ENCODE data around the gene RAB11FIP2.
A peak's percentile ranks its signal among the peaks of the same experiment; 100 is the strongest.

The RAB11FIP2 gene

DNA sequence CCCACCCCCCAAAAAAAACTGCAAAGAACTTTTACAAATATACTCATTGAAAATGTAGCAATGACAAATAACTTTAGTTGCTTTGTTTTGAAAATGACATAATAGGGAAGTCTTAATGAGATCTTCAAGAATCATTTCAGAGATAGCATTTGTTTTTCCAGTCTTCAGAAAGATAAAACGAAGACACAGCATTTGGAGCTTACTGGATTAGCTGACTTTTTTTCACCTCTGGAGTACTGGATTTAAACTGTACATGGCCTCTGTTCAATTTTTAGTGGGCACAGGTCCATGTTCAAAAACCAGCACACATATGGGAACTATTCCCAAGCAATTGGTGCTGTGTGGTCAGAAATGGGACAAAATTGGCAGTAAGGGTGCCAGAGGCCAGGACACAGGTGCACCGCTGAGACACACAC is 3.9 kb downstream of the RAB11FIP2 start:
- H3K4me3 ChIP-seq (ENCODE audit: low read depth, low read length) = no peak overlapping the region
- no peak for TF ChIP-seq CTCF (IDR thresholded peaks at IDR 0.05; ENCODE audit: low read depth, low read length, missing control alignments)
- no peaks in the 10 kb centered on the region for H3K36me3 ChIP-seq (replicated peaks)
- no peak overlapping the region for H3K27ac ChIP-seq
- in situ Hi-C loops (cut with HindIII; ENCODE audit: low pct_ligation_motif_present, low sequenced_read_pairs) = no loop called here
- H3K27me3 ChIP-seq (replicated peaks) = no peaks in the 10 kb centered on the region
- DNase-seq = no peak

DNA sequence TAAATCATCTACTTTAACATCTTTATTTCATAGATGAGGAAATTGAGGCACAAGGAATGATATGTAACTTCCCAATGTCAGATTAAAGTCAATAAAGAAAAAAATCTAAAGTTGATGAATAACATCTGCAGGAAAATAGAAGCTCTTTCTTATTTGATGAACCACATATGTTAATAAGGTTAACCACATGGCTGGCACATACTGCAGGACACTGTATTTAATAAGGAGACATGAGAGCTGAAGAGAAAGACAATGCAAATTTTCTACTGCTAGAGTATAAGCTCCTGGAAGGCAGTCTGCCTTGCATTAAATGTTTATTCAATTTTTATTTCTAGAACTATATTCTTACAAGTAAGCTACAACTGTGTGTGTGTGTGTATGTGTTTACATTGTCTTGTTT is 4.4 kb downstream of the RAB11FIP2 start:
- H3K27ac ChIP-seq = no peak overlapping the region
- no peaks in the 10 kb centered on the region for H3K27me3 ChIP-seq (replicated peaks)
- no peak for TF ChIP-seq CTCF (IDR thresholded peaks at IDR 0.05; ENCODE audit: low read depth, low read length, missing control alignments)
- H3K4me3 ChIP-seq (ENCODE audit: low read depth, low read length) = no peak overlapping the region
- no peaks in the 10 kb centered on the region for H3K36me3 ChIP-seq (replicated peaks)
- in situ Hi-C loops (cut with HindIII; ENCODE audit: low pct_ligation_motif_present, low sequenced_read_pairs) = no loop called here
- no peak for DNase-seq

DNA sequence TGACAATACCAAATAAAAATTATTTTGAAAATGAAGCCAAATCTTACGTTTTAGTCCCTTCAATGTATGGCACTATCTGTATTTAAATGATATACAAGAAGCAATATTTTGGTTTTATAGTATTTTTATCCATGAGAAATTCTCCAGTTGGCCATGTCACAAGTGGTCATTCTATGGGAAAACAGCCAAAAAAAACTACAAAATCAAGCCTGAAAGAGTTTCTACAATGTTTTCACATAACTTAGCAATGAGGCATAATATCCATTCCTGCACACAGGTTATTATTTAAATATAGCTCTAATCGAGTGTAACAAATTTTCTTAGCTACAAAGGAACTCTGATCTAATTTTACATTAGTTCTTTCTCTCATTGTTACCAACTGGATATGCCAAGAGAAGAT is 5.4 kb downstream of the RAB11FIP2 start:
- Histone ChIP-seq H3K4me3 (ENCODE audit: low read depth, low read length) (no peak overlapping the region), H3K27me3 (replicated peaks) (no peaks in the 10 kb centered on the region), H3K27ac (peak overlapping the region; percentile 55), H3K36me3 (replicated peaks) (no peaks in the 10 kb centered on the region)
- TF ChIP-seq CTCF (IDR thresholded peaks at IDR 0.05; ENCODE audit: low read depth, low read length, missing control alignments) = no peak
- peak; percentile 45 for DNase-seq
- in situ Hi-C loops (cut with HindIII; ENCODE audit: low pct_ligation_motif_present, low sequenced_read_pairs) = no loop called here

- Histone ChIP-seq H3K36me3 (replicated peaks) (no peaks in the 10 kb centered on the region), H3K4me3 (ENCODE audit: low read depth, low read length) (no peak overlapping the region), H3K27me3 (replicated peaks) (no peaks in the 10 kb centered on the region), H3K27ac (no peak overlapping the region)
- no peak for TF ChIP-seq CTCF (IDR thresholded peaks at IDR 0.05; ENCODE audit: low read depth, low read length, missing control alignments)
- no peak for DNase-seq
- in situ Hi-C loops (cut with HindIII; ENCODE audit: low pct_ligation_motif_present, low sequenced_read_pairs) = no loop called here
These were observed 10.4 kb downstream of the RAB11FIP2 start for GRCh38 chr10:118036281-118036875.

DNA sequence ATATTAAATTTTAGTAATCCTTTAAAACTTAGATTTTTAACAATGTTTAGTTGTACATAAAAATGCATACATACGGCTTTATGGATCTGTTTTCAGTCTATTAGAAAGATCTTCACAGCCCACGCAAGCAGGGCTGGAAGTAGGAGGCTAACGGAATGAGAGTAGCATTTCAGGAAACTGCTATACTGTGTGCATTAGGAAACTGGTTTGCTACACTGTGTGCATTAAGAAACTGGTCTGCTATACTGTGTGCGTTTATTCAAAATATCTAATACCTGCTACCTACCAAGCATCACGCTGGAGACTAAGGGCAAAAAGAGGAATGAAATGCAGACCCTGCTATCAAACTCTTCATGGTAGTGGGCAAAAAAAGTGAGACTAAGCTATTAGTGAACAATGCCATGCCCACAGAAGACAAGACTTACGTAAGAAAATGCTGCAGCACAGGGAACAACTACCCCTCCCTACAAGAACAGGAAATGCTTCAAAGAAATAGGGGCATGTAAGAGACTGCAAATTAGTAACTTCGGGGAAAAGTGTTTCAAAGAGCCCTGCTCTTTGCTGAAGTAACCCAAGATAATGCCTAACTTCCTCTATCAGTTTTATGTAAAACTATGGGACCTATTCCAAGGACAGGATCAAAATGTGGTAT is 11.3 kb downstream of the RAB11FIP2 start:
- no peaks in the 10 kb centered on the region for H3K27me3 ChIP-seq (replicated peaks)
- in situ Hi-C loops (cut with HindIII; ENCODE audit: low pct_ligation_motif_present, low sequenced_read_pairs) = no loop called here
- no peak for TF ChIP-seq CTCF (IDR thresholded peaks at IDR 0.05; ENCODE audit: low read depth, low read length, missing control alignments)
- no peaks in the 10 kb centered on the region for H3K36me3 ChIP-seq (replicated peaks)
- H3K4me3 ChIP-seq (ENCODE audit: low read depth, low read length) = no peak overlapping the region
- no peak overlapping the region for H3K27ac ChIP-seq
- DNase-seq = no peak
